Dendritic cell treated with granulocyte-macrophage colony-stimulating factor and Interleukin-4, amounts not matched to agents 40 ng/mL and 50 ng/mL, for 4 days (primary cell): ENCODE results near the gene AADAC.
"Not testable (repeated sequence)": the region's sequence is repeated elsewhere in the genome, so short reads cannot be mapped to it uniquely, and the experiment has no call there.

Source experiments
- H3K27ac Mint-ChIP-seq: one replicate; pipeline ENCODE4 v1.8.0; 2022; ENCODE audit warnings: mild to moderate bottlenecking, mixed read lengths
- H3K27me3 Mint-ChIP-seq: one replicate; pipeline ENCODE4 v1.8.0; 2022; ENCODE audit warnings: mild to moderate bottlenecking, mixed read lengths
- H3K36me3 Mint-ChIP-seq: one replicate; pipeline ENCODE4 v1.8.0; 2022; ENCODE audit warnings: low read depth, mixed read lengths
- H3K4me1 Mint-ChIP-seq: one replicate; pipeline ENCODE4 v1.8.0; 2022; ENCODE audit warnings: low read depth, mixed read lengths
- H3K4me3 Mint-ChIP-seq: one replicate; pipeline ENCODE4 v1.8.0; 2022; ENCODE audit warnings: mild to moderate bottlenecking, moderate library complexity, mixed read lengths
- H3K9me3 Mint-ChIP-seq: one replicate; pipeline ENCODE4 v1.8.0; 2022; ENCODE audit warnings: mixed read lengths
- intact Hi-C: fragments of 100-400 bp; cut with micrococcal nuclease; formaldehyde crosslinking; loops from one replicate; pipeline ENCODE4 v1.15.0; 2022

The AADAC gene

DNA sequence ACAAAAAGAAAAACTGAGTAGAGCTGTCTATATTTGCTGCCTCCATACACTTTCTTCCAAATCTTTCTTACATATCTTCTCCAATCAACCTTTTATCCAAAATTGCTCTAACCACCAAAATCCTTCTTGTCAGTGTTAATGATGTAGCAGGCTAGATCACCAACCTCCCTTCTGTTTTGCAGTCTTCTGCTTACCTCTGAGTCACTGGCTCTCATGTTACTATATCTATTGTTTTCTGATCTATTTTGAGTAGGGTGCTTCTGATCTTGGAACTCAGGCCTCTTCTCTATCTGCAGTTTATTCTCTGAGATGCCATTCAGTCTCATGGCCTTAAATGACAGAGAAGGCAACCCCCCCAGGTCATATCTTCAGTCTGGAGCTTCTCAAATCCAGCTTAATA is 26.3 kb upstream of the AADAC start:
- intact Hi-C loops = no loop called here
- H3K27ac Mint-ChIP-seq = no peak overlapping the region
- peaks cover 14% of the 10 kb centered on the region for H3K9me3 Mint-ChIP-seq
- no peaks in the 10 kb centered on the region for H3K27me3 Mint-ChIP-seq
- no peak overlapping the region for H3K4me3 Mint-ChIP-seq
- H3K4me1 Mint-ChIP-seq = peaks cover 5% of the 10 kb centered on the region
- no peaks in the 10 kb centered on the region for H3K36me3 Mint-ChIP-seq

GRCh38 chr3:151788401-151788800 is 25.5 kb upstream of the AADAC start:
- intact Hi-C loops = no loop called here
- Mint-ChIP-seq H3K27me3 (no peaks in the 10 kb centered on the region), H3K9me3 (peaks cover 14% of the 10 kb centered on the region), H3K4me3 (no peak overlapping the region), H3K36me3 (no peaks in the 10 kb centered on the region), H3K27ac (no peak overlapping the region), H3K4me1 (peaks cover 5% of the 10 kb centered on the region)

DNA sequence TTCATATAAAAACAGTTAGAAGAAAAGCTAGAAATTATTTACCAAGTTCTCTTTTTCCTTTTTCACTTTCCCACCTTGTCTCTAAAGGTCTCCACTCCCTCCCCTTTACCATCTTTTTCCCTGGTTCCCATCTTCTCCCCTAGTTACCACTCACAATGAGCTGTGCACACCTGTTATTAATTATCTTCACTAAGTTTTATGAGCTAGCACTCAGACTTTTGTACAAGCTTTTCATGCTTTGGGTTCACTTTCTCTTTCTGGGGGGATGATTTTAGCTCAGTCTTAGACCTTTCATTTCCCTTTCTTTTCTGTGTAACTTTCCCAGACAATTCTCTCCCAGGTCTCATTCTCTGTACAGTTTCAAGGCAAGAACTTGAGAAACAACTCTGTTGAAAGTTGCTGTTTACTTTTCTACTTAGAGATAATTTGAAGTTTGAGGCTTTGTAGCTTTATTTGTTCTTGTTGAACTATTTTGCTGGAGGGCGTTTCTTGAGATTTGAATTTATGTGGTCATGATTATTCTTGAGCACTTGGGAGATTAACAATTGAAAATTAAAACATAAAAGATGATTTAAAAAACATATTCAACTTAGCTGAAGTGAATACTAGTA is 24.0 kb upstream of the AADAC start:
- H3K27ac Mint-ChIP-seq = no peak overlapping the region
- no peaks in the 10 kb centered on the region for H3K27me3 Mint-ChIP-seq
- H3K4me1 Mint-ChIP-seq = peaks cover 5% of the 10 kb centered on the region
- H3K9me3 Mint-ChIP-seq = peaks cover 14% of the 10 kb centered on the region
- intact Hi-C loops = no loop called here
- H3K36me3 Mint-ChIP-seq = no peaks in the 10 kb centered on the region
- no peak overlapping the region for H3K4me3 Mint-ChIP-seq

DNA sequence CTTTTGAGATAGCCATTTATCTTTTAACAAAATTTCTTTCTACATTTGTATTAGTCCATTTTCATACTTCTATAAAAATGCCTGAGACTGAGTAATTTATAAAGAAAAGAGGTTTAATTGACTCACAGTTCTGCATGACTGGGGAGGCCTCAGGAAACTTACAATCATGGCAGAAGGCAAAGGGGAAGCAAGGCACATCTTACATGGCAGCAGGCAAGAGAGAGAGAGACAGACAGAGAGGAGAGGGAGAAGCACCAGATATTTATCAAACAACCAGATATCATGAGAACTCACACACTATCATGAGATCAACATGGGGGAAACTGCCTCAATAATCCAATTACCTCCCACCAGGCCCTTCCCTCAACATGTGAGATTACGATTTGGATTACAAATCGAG is 23.2 kb upstream of the AADAC start:
- H3K4me1 Mint-ChIP-seq, H3K36me3 Mint-ChIP-seq, intact Hi-C loops, H3K4me3 Mint-ChIP-seq, H3K27ac Mint-ChIP-seq, H3K27me3 Mint-ChIP-seq: not testable (repeated sequence)
- peaks cover 14% of the 10 kb centered on the region for H3K9me3 Mint-ChIP-seq

DNA sequence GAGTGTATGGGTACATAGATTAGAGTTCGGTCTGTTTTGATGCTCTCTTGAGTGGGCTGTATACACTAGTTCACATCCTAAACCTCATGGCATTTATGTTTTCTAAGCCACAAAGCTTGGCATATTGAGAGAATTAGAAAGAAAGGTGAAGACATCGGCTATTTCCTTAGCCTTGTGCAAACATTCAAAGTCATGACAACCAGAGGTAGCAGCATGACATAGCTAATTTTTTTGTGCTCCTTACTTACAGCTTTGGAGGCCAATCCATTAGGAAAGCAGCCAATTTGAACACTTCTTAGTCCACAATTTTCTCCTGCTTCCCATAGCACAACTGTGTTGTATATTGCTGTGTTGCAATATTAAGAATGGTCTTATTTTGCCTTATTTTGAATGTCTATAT is 21.5 kb upstream of the AADAC start:
- H3K36me3 Mint-ChIP-seq = no peaks in the 10 kb centered on the region
- H3K27ac Mint-ChIP-seq = no peak overlapping the region
- intact Hi-C loops = no loop called here
- H3K4me3 Mint-ChIP-seq = no peak overlapping the region
- H3K4me1 Mint-ChIP-seq = peaks cover 5% of the 10 kb centered on the region
- H3K9me3 Mint-ChIP-seq = peaks cover 14% of the 10 kb centered on the region
- H3K27me3 Mint-ChIP-seq = no peaks in the 10 kb centered on the region

- Mint-ChIP-seq H3K27ac (no peak overlapping the region), H3K4me3 (no peak overlapping the region), H3K9me3 (peaks cover 14% of the 10 kb centered on the region), H3K27me3 (no peaks in the 10 kb centered on the region), H3K36me3 (no peaks in the 10 kb centered on the region), H3K4me1 (peaks cover 5% of the 10 kb centered on the region)
- intact Hi-C loops = no loop called here
These were observed 20.3 kb upstream of the AADAC start for GRCh38 chr3:151793636-151794035.

DNA sequence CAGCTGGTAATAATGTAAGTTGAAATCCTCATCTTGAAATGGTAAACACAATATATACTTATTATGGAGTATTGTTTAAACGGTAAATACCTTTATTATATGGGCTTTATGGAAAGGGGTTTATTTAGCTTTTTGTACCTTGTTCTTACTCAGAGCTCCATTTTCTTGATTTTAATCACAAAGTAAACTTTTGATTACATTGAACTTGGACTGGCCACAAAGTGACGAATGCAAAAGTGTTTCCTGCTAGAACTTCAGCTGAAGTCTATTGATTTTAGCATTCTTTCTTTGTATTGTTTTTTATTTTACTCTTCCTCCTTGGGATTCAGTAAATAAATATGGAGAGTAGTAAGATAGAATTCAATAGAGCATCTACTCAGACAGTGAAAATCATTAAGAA is 19.8 kb upstream of the AADAC start:
- Mint-ChIP-seq H3K27me3 (no peaks in the 10 kb centered on the region), H3K36me3 (no peaks in the 10 kb centered on the region), H3K4me3 (no peak overlapping the region), H3K4me1 (peaks cover 5% of the 10 kb centered on the region), H3K27ac (no peak overlapping the region), H3K9me3 (peaks cover 14% of the 10 kb centered on the region)
- intact Hi-C loops = no loop called here

DNA sequence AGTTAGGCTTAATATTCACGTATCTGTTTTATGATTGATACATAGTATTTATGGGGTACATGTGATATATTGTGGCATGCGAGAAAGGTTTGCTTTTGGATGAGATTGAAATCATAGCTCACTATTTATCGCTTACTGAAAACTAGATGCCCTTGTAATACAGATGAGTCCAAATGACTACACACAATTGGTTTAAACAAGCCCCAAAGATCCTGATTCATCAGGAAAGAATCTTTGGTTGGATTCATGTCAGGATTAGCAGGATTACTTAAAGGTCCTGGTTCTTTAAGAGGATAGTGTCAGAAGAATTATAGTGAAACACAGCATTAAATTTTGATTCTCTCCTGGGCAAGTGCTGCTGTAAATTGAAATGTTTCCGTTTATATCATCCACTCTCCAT is 18.6 kb upstream of the AADAC start:
- Mint-ChIP-seq H3K4me1 (no peaks in the 10 kb centered on the region), H3K4me3 (no peak overlapping the region), H3K36me3 (no peaks in the 10 kb centered on the region), H3K9me3 (peaks cover 9% of the 10 kb centered on the region), H3K27me3 (no peaks in the 10 kb centered on the region), H3K27ac (no peak overlapping the region)
- intact Hi-C loops = no loop called here

DNA sequence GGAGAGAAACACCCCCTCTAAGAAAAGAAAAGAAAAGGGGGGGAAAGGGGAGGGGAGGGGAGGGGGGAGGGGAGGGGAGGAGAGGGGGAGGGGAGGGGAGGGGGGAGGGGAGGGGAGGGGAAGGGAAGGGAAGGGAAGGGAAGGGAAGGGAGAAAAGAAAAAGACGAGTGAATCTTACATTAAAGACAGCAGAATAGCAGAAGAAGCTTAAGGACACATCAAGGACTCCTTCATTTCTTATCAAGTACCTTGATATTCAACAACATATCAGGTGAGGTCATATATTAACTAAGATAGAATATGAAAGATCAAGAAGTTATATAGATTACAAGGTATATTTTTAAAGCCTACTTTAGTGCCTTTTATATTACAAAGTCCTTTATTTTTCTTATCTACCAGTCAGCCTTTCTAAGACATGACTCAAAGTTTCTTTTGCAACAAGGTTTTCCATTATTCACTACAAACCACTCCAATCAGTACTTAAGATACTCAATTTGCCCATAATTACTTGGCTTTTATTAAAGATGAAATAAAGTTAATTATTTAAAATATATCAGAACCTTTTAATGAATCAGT is 17.7 kb upstream of the AADAC start:
- Mint-ChIP-seq H3K27ac (no peak overlapping the region), H3K4me1 (no peaks in the 10 kb centered on the region), H3K36me3 (no peaks in the 10 kb centered on the region), H3K4me3 (no peak overlapping the region), H3K9me3 (no peaks in the 10 kb centered on the region), H3K27me3 (no peaks in the 10 kb centered on the region)
- intact Hi-C loops = no loop called here

- H3K4me1 Mint-ChIP-seq = no peaks in the 10 kb centered on the region
- H3K36me3 Mint-ChIP-seq = no peaks in the 10 kb centered on the region
- intact Hi-C loops = no loop called here
- no peak overlapping the region for H3K4me3 Mint-ChIP-seq
- H3K27ac Mint-ChIP-seq = no peak overlapping the region
- no peaks in the 10 kb centered on the region for H3K27me3 Mint-ChIP-seq
- H3K9me3 Mint-ChIP-seq = no peaks in the 10 kb centered on the region
These were observed 15.4 kb upstream of the AADAC start for GRCh38 chr3:151798466-151798865.

DNA sequence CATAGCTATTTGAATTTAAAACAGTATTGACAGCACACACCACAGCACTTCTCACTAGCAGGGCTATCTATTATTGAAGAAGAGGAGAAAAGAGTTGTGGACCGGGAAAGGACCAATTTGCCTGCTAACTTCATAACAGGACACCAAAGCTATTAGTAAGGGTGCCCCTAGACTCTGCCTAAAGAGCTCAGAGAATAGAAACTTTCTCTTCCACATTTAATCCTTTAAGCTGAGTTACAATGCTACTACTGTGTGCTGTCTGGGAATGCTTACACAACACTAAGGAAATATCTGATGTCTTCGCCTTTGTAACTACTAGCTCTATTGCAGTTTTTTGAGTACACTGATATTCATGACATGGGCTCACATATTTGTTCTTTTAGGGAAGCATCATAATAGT is 13.5 kb upstream of the AADAC start:
- Mint-ChIP-seq H3K4me3 (no peak overlapping the region), H3K27ac (no peak overlapping the region), H3K9me3 (no peaks in the 10 kb centered on the region), H3K27me3 (no peaks in the 10 kb centered on the region), H3K36me3 (no peaks in the 10 kb centered on the region), H3K4me1 (no peaks in the 10 kb centered on the region)
- intact Hi-C loops = no loop called here

DNA sequence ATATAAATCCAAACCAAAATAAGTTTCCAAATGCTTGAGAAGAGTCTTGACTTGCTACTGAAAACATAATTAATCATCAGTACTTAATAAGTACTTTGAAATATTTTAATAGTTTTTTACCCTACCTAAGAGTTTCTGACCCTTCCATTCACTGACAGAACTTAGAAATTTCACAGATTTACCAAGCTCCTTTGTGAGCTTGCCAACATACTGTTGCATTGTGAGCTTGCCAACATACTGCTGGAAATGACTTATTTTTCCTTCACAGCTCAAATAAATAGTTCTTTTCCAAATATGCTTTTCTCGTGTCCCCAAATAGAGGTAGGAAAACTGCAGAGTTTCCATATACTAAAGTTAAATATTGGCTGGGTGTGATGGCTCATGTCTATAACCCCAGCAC is 9.6 kb upstream of the AADAC start:
- intact Hi-C loops = no loop called here
- no peaks in the 10 kb centered on the region for H3K36me3 Mint-ChIP-seq
- H3K27me3 Mint-ChIP-seq = no peaks in the 10 kb centered on the region
- H3K4me1 Mint-ChIP-seq = no peaks in the 10 kb centered on the region
- H3K9me3 Mint-ChIP-seq = peaks cover 26% of the 10 kb centered on the region
- H3K27ac Mint-ChIP-seq = no peak overlapping the region
- no peak overlapping the region for H3K4me3 Mint-ChIP-seq

- H3K4me1 Mint-ChIP-seq = no peaks in the 10 kb centered on the region
- intact Hi-C loops = no loop called here
- H3K27me3 Mint-ChIP-seq = no peaks in the 10 kb centered on the region
- no peak overlapping the region for H3K27ac Mint-ChIP-seq
- H3K4me3 Mint-ChIP-seq = no peak overlapping the region
- H3K9me3 Mint-ChIP-seq = peaks cover 26% of the 10 kb centered on the region
- H3K36me3 Mint-ChIP-seq = no peaks in the 10 kb centered on the region
These were observed 7.1 kb upstream of the AADAC start for GRCh38 chr3:151806838-151807237.

DNA sequence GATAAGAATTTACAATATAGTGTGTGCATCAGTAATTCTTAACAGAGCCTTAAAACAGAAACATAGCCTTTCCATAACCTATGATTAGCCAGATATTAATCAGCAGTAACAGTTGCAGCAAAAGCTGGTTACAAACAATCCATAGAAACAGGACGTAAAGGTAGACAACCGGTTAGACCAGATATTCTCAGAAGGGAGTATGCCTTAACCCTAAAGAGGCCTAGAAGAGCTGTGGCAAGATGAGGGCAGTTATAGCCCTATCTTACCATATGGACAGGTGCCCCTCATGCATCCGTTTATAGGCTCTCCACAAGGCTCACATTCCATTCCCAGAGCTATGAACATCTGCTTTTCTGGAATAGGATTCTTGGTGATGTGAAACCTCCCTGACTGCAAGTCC is 5.0 kb upstream of the AADAC start:
- H3K4me3 Mint-ChIP-seq, H3K4me1 Mint-ChIP-seq, H3K27ac Mint-ChIP-seq, intact Hi-C loops, H3K27me3 Mint-ChIP-seq, H3K36me3 Mint-ChIP-seq: not testable (repeated sequence)
- H3K9me3 Mint-ChIP-seq = peaks cover 26% of the 10 kb centered on the region

DNA sequence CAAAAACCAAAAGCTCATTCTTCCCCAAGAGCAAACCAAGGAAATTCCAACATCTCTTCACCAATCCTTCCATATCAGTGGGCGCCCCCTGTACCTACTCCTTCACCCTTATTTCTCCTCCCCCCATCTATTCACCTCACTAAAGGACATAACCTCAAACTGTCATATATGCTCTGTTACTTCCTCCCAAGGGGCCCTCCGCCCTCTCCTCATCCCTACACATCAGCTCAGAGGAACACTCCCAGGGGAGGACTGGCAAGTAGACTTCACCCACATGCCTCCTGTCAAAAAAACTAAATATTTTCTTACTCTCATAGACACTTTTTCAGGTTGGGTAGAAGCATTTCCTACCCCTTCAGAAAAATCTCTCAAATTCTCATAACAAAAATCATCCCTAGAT is 2.4 kb upstream of the AADAC start:
- Mint-ChIP-seq H3K27ac (no peak overlapping the region), H3K9me3 (peaks cover 21% of the 10 kb centered on the region), H3K4me1 (no peaks in the 10 kb centered on the region), H3K4me3 (no peak overlapping the region), H3K36me3 (no peaks in the 10 kb centered on the region), H3K27me3 (no peaks in the 10 kb centered on the region)
- intact Hi-C loops = no loop called here
